Measurements from ENCODE around the gene SEC14L5. TPM values are rescaled to one million over a fixed set of nuclear protein-coding genes. Genes with fewer than 3 reads are reported as not detected.

SEC14L5 gene
- total RNA-seq, 1 donor from 2014 or later = 0.41 TPM

DNA sequence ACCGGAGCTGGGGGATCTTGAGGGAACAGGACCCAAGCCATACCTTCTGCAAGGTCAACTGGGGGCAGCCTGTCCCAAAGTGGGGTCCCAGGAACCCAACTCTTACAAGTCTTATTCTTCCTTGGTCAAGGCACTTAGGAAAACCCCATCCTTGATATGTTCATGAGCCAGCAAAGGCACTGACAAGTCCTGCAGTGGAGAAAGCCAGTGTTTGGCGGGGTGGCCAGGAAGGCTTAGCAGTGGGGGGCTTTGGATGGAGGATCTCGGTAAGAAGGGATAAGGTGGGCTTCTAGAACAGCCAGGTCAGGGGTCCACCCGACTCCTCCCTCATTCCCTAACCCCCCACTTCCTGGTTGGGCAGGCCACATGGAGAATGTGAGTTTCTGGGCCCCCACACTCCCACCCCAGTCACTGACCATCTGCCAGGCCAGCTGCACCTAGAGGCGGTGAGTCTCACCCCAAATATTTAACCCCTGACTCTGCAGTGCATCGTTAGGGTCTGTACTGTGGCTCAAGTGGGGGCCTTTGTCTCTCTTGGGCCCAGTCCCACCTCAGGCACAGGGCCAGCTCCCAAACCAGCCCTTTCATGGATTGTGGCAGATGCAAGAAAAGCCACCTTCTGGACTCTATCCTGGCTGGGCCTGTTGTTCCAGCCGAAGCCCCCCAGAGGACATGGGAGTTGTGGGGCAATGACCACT, 43.5 kb upstream of the SEC14L5 start:
- H3K27ac Mint-ChIP-seq = no peak overlapping the region
- H3K9ac ChIP-seq = no peak overlapping the region
- peaks cover 3% of the 10 kb centered on the region for H4K20me1 ChIP-seq (ENCODE audit: low read depth)
- no peaks in the 10 kb centered on the region for H3K36me3 ChIP-seq
- no peak for TF ChIP-seq EZH2 (IDR thresholded peaks at IDR 0.05)
- TF ChIP-seq, protein P1, sequence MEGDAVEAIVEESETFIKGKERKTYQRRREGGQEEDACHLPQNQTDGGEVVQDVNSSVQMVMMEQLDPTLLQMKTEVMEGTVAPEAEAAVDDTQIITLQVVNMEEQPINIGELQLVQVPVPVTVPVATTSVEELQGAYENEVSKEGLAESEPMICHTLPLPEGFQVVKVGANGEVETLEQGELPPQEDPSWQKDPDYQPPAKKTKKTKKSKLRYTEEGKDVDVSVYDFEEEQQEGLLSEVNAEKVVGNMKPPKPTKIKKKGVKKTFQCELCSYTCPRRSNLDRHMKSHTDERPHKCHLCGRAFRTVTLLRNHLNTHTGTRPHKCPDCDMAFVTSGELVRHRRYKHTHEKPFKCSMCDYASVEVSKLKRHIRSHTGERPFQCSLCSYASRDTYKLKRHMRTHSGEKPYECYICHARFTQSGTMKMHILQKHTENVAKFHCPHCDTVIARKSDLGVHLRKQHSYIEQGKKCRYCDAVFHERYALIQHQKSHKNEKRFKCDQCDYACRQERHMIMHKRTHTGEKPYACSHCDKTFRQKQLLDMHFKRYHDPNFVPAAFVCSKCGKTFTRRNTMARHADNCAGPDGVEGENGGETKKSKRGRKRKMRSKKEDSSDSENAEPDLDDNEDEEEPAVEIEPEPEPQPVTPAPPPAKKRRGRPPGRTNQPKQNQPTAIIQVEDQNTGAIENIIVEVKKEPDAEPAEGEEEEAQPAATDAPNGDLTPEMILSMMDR (IDR thresholded peaks at IDR 0.05) = no peak
- TF ChIP-seq EZH2phosphoT487 (IDR thresholded peaks at IDR 0.05) = no peak
- peaks cover 4% of the 10 kb centered on the region for H3K27me3 Mint-ChIP-seq (ENCODE audit: insufficient read depth, low read depth)
- no peaks in the 10 kb centered on the region for H3K27me3 ChIP-seq
- no peaks in the 10 kb centered on the region for H3K79me2 ChIP-seq (ENCODE audit: low read depth)
- H3K4me1 Mint-ChIP-seq = peaks cover 9% of the 10 kb centered on the region
- H3K27ac ChIP-seq = no peak overlapping the region
- peaks cover 8% of the 10 kb centered on the region for H3K4me1 ChIP-seq
- H3K4me3 Mint-ChIP-seq = no peak overlapping the region
- no peaks in the 10 kb centered on the region for H3K9me3 Mint-ChIP-seq
- no peak overlapping the region for H3K4me2 ChIP-seq
- DNase-seq (ENCODE audit: low spot score) = no peak
- H3F3A ChIP-seq (ENCODE audit: low read depth) = peaks cover 11% of the 10 kb centered on the region
- no peak overlapping the region for H2AFZ ChIP-seq (replicated peaks)
- H3K36me3 Mint-ChIP-seq = no peaks in the 10 kb centered on the region
- H3K9me3 ChIP-seq (ENCODE audit: low read depth) = no peaks in the 10 kb centered on the region
- H3K4me3 ChIP-seq = no peak overlapping the region

DNA sequence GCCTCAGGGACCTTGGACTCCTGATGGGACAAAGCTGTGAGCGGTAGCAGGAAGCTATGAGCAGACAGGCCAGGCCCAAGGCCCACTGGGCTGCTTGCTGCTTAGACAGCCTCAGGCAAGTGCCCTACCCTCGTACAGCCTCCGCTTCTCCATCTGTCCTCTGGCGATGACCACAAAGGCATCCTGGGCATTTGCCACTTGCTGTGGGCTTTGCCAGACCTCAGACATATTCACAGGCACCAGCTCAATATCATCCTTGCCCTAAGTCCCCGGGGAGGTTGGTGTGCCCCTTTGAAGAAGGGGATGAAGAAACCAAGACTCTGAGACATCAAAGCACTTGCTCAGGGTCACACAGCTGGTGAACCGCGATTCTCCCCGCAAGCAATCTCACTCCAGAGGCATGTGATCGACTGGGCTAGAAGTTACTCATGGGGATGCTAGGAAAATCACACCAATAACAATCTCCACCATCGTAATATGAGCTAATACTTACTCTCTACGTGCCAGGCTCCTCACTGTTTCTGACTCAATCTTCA, 42.8 kb upstream of the SEC14L5 start:
- no peak overlapping the region for H3K4me3 Mint-ChIP-seq
- no peaks in the 10 kb centered on the region for H3K36me3 Mint-ChIP-seq

DNA sequence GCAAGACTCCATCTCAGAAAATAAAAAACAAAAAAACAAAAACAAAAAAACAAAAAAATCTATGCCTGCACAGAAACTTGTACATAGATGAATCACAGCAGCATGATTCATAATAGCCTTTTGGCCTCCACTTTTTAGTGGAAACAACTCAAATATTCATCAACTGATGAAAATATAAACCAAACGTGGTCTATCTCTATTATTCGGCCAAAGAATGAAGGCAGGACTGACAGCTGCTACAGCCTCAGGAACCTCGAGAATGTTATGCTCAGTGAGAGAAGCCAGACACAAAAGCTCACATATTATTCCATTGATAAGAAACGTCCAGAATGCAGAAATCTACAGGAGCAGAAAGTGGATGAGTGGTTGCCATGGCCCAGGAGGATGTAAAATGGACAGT, 41.0 kb upstream of the SEC14L5 start:
- no peak overlapping the region for H3K4me3 Mint-ChIP-seq
- Histone ChIP-seq H3K36me3 (no peaks in the 10 kb centered on the region), H3K79me2 (ENCODE audit: low read depth) (no peaks in the 10 kb centered on the region), H3K4me3 (no peak overlapping the region), H3K9me3 (ENCODE audit: low read depth) (no peaks in the 10 kb centered on the region), H3K27ac (no peak overlapping the region), H3K9ac (no peak overlapping the region), H2AFZ (replicated peaks) (no peak overlapping the region), H4K20me1 (ENCODE audit: low read depth) (peaks cover 3% of the 10 kb centered on the region), H3K4me2 (no peak overlapping the region), H3K27me3 (no peaks in the 10 kb centered on the region), H3K4me1 (peaks cover 8% of the 10 kb centered on the region), H3F3A (ENCODE audit: low read depth) (peaks cover 11% of the 10 kb centered on the region)
- DNase-seq (ENCODE audit: low spot score) = no peak
- H3K27me3 Mint-ChIP-seq (ENCODE audit: insufficient read depth, low read depth) = peaks cover 2% of the 10 kb centered on the region
- no peaks in the 10 kb centered on the region for H3K9me3 Mint-ChIP-seq
- H3K4me1 Mint-ChIP-seq = peaks cover 9% of the 10 kb centered on the region
- peak overlapping the region; percentile 31 for H3K27ac Mint-ChIP-seq
- no peak for TF ChIP-seq EZH2 (IDR thresholded peaks at IDR 0.05)
- TF ChIP-seq EZH2phosphoT487 (IDR thresholded peaks at IDR 0.05) = no peak
- TF ChIP-seq, protein P1 (IDR thresholded peaks at IDR 0.05) = no peak
- H3K36me3 Mint-ChIP-seq = no peaks in the 10 kb centered on the region

More for the DNA sequence above, 42.8 kb upstream of the SEC14L5 start:
- Histone ChIP-seq H4K20me1 (ENCODE audit: low read depth) (peaks cover 3% of the 10 kb centered on the region), H3K4me1 (peaks cover 8% of the 10 kb centered on the region), H3F3A (ENCODE audit: low read depth) (peaks cover 11% of the 10 kb centered on the region), H3K79me2 (ENCODE audit: low read depth) (no peaks in the 10 kb centered on the region), H2AFZ (replicated peaks) (no peak overlapping the region), H3K27me3 (no peaks in the 10 kb centered on the region), H3K36me3 (no peaks in the 10 kb centered on the region), H3K4me3 (no peak overlapping the region), H3K27ac (no peak overlapping the region), H3K9me3 (ENCODE audit: low read depth) (no peaks in the 10 kb centered on the region), H3K9ac (no peak overlapping the region), H3K4me2 (no peak overlapping the region)
- peaks cover 9% of the 10 kb centered on the region for H3K4me1 Mint-ChIP-seq
- no peak for DNase-seq (ENCODE audit: low spot score)
- H3K27ac Mint-ChIP-seq = no peak overlapping the region
- TF ChIP-seq, protein P1 (IDR thresholded peaks at IDR 0.05) = no peak
- TF ChIP-seq EZH2phosphoT487 (IDR thresholded peaks at IDR 0.05) (no peak), EZH2 (IDR thresholded peaks at IDR 0.05) (no peak)
- peaks cover 2% of the 10 kb centered on the region for H3K27me3 Mint-ChIP-seq (ENCODE audit: insufficient read depth, low read depth)
- H3K9me3 Mint-ChIP-seq = no peaks in the 10 kb centered on the region

All from neural progenitor cell (in vitro differentiated cells).